Measurements from ENCODE around the gene LDLRAD4.

DNA sequence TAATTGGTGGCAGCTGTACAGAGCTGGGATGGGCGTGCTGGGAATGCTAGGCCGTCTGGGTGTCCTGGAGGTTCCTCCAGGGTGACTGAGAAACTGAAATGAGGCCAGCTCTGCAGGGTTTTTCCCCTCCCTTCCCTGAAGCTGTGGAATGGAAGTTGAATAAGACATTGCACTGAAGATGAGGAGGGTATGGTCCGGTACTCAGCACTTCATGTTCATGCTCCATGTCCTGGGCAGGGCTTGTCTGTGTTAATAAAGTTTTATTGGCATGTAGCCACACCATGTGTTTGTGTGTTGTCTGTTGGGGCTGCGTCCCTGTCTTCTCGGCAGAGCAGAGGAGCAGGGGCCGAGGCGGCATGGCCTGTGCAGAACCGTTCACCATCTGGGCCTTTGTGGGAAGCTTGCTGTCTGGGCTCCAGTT is 154.0 kb downstream of the LDLRAD4 start:
- TF ChIP-seq, protein P1, sequence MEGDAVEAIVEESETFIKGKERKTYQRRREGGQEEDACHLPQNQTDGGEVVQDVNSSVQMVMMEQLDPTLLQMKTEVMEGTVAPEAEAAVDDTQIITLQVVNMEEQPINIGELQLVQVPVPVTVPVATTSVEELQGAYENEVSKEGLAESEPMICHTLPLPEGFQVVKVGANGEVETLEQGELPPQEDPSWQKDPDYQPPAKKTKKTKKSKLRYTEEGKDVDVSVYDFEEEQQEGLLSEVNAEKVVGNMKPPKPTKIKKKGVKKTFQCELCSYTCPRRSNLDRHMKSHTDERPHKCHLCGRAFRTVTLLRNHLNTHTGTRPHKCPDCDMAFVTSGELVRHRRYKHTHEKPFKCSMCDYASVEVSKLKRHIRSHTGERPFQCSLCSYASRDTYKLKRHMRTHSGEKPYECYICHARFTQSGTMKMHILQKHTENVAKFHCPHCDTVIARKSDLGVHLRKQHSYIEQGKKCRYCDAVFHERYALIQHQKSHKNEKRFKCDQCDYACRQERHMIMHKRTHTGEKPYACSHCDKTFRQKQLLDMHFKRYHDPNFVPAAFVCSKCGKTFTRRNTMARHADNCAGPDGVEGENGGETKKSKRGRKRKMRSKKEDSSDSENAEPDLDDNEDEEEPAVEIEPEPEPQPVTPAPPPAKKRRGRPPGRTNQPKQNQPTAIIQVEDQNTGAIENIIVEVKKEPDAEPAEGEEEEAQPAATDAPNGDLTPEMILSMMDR (IDR thresholded peaks at IDR 0.05; ENCODE audit: insufficient read depth, low read length, poor library complexity, severe bottlenecking) = no peak
- TF ChIP-seq EZH2phosphoT487 (conservative IDR thresholded peaks at IDR 0.05; ENCODE audit: low read length) = no peak

All from SU-DHL-6 (cell line).